Lower lobe of right lung (tissue), 2 donors: ENCODE data around the gene DAB1. TPM values are rescaled to one million over a fixed set of nuclear protein-coding genes. Genes with fewer than 3 reads are reported as not detected.

Experiments used
- ATAC-seq, 2 donors: fragments of 200-7000 bp; cut with Tn5 transposase; one replicate each; pipeline ENCODE4 v1.9.1; 2020 to 2022; ENCODE audit warnings: mild to moderate bottlenecking in 2 of 2, moderate library complexity in 2 of 2
- DNase-seq: peaks from one replicate; pipeline ENCODE4 v3.0.0-alpha.2; 2020
- H3K27ac ChIP-seq: fragments of 200-600 bp; one replicate; pipeline ENCODE4 v1.8.0; 2022
- H3K27me3 ChIP-seq: fragments of 200-600 bp; one replicate; pipeline ENCODE4 v1.8.0; 2022; ENCODE audit warnings: low read depth
- H3K36me3 ChIP-seq: fragments of 200-600 bp; one replicate; pipeline ENCODE4 v1.8.0; 2022; ENCODE audit warnings: mild to moderate bottlenecking
- H3K4me1 ChIP-seq: fragments of 200-600 bp; one replicate; pipeline ENCODE4 v1.8.0; 2022
- H3K4me3 ChIP-seq: fragments of 200-600 bp; one replicate; pipeline ENCODE4 v1.8.0; 2022; ENCODE audit warnings: mild to moderate bottlenecking
- H3K9me3 ChIP-seq: fragments of 200-600 bp; one replicate; pipeline ENCODE4 v1.8.0; 2022
- intact Hi-C: fragments of 100-400 bp; cut with DNase I; formaldehyde crosslinking; loops from one replicate; pipeline ENCODE4 v1.11.0; 2022
- total RNA-seq: library from RNA; stranded (reverse); fragmentation: NEBNext Ultra II Directional; extraction: Animal tissue kit (Norgen Biotek cat#: 25700); gene quantifications from one replicate; pipeline ENCODE4 v1.2.1, GENCODE V29; 2021
- TF ChIP-seq, protein P1 (sequence below): fragments of 200-600 bp; IDR thresholded peaks from one replicate; pipeline ENCODE4 v1.8.0; 2022; ENCODE audit warnings: antibody characterized with exemption, mild to moderate bottlenecking
- donor health status: DM: no; HTN: yes; CAD: no; lungs with severe emphysema.

DAB1 gene
- total RNA-seq, 1 donor from 2014 or later = 1.9 TPM

DNA sequence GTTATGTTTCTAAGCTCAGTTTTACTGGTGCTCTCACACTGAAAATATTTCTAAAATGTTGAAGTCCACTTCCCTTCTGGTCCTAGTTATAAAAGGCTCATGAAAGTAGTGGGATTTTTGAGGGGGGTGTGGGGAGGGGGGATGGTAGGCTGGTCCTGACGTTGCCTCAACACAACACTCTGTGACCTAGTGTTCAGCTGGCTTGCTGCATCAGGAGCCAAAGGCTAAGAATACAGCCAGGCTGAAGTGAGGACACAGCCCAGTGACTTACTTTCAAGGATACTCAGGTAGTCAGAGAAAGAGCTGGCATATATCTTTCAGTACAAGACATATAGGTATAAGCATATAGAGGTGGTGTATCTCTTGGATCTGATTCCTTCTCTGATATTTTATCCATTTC is 306.1 kb downstream of the DAB1 start:
- intact Hi-C loops = no loop called here
- Histone ChIP-seq H3K36me3 (no peaks in the 10 kb centered on the region), H3K27ac (no peak overlapping the region), H3K9me3 (no peaks in the 10 kb centered on the region), H3K27me3 (no peaks in the 10 kb centered on the region), H3K4me3 (no peak overlapping the region), H3K4me1 (peaks cover 9% of the 10 kb centered on the region)
- no peak for DNase-seq
- ATAC-seq = no peak
- TF ChIP-seq, protein P1, sequence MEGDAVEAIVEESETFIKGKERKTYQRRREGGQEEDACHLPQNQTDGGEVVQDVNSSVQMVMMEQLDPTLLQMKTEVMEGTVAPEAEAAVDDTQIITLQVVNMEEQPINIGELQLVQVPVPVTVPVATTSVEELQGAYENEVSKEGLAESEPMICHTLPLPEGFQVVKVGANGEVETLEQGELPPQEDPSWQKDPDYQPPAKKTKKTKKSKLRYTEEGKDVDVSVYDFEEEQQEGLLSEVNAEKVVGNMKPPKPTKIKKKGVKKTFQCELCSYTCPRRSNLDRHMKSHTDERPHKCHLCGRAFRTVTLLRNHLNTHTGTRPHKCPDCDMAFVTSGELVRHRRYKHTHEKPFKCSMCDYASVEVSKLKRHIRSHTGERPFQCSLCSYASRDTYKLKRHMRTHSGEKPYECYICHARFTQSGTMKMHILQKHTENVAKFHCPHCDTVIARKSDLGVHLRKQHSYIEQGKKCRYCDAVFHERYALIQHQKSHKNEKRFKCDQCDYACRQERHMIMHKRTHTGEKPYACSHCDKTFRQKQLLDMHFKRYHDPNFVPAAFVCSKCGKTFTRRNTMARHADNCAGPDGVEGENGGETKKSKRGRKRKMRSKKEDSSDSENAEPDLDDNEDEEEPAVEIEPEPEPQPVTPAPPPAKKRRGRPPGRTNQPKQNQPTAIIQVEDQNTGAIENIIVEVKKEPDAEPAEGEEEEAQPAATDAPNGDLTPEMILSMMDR = no peak

DNA sequence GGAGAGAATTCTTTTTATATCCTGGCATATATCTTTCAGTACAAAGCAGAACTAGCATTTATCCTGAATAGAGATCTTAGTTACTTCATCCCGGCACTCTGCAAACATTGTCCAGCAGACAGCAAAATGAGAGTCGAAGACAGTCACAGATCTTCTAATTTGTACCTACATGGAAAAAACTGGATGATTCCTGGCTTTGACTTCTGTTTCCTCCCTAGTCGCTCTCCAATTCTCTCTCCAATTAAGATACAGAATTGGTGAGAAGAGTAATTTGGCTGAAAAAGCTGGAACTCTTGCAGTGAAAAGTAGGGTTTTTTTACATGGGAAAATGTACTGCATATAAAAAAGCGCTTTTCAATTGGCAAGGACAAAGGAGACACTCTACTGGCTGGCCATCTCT is 307.0 kb downstream of the DAB1 start:
- Histone ChIP-seq H3K4me3 (no peak overlapping the region), H3K27me3 (no peaks in the 10 kb centered on the region), H3K36me3 (no peaks in the 10 kb centered on the region), H3K27ac (no peak overlapping the region), H3K4me1 (peaks cover 9% of the 10 kb centered on the region), H3K9me3 (no peaks in the 10 kb centered on the region)
- no peak for DNase-seq
- TF ChIP-seq, protein P1 = no peak
- ATAC-seq = no peak
- intact Hi-C loops = no loop called here

DNA sequence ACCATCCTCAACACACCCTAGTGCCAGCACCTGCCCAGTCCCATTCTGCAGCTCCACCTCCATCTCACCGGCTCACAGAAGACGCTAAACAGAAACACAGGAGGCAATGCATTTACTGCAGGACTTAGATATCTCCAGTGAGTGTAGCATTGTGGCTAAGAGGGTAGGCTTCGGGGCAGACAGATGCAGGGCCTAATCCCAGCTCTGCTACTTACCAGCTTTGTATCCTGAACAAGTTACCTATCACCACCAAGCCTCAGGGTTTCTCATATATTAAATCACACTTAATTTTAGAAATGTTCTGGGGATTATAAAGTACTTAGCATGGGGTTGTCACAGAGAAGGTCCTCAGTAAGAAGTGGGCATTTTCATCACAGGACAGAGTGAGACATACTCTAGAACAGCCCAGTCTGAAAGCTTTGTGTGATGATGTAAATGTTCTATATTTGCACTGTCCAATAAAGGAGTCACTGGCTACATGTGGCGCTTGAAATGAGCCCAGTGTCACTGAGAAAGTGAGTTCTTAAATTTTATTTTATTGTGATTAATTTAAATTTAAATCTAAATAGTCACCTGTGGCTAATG is 308.7 kb downstream of the DAB1 start:
- no peaks in the 10 kb centered on the region for H3K36me3 ChIP-seq
- H3K4me3 ChIP-seq = no peak overlapping the region
- ATAC-seq (no peak), DNase-seq (no peak)
- no peaks in the 10 kb centered on the region for H3K27me3 ChIP-seq
- intact Hi-C loops = no loop called here
- H3K27ac ChIP-seq = no peak overlapping the region
- TF ChIP-seq, protein P1 = no peak
- H3K4me1 ChIP-seq = peaks cover 9% of the 10 kb centered on the region
- no peaks in the 10 kb centered on the region for H3K9me3 ChIP-seq

DNA sequence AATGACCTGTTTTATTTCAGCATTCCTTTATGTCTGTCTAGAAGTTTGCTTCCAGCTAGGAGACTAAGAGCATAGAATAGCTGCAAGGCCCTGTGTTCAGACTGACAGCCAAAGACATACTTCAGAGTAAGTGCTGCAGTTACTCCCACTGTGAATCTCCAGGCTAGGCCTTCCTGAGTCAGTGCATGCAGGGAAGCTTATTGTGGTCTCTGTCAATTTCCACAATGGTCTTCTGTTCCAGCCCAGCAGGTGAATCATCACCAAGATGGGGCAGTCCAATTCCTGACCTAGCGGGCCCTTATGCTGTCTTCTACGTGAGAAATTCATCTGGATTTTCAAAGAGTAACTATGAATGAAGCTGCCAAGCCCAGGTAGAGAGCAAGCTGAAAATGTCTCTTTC is 311.7 kb downstream of the DAB1 start:
- Histone ChIP-seq H3K4me3 (no peak overlapping the region), H3K27ac (no peak overlapping the region), H3K27me3 (no peaks in the 10 kb centered on the region), H3K36me3 (no peaks in the 10 kb centered on the region), H3K9me3 (no peaks in the 10 kb centered on the region), H3K4me1 (no peaks in the 10 kb centered on the region)
- DNase-seq (no peak), ATAC-seq (no peak)
- intact Hi-C loops = no loop called here
- TF ChIP-seq, protein P1 = no peak

DNA sequence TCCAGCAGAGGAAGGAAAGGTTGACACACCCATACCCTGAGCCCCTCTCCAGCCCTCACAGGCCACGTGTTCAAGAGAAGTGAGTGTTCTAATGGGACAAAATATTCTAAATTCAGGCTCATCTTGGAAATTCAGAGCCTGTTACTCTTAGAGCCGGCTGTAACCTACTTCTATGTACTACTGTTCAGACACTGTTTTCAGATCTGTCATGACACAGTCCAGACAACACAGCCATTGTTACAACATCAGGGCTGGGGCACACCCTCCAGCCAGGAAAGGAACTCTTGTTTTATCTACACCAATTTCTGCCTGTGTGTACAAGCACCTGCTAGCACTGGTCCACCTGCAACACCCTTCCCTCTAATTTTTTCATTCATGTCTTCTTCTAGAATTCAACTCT is 312.7 kb downstream of the DAB1 start:
- no peak overlapping the region for H3K4me3 ChIP-seq
- H3K4me1 ChIP-seq = no peaks in the 10 kb centered on the region
- ATAC-seq (no peak), DNase-seq (no peak)
- intact Hi-C loops = no loop called here
- H3K9me3 ChIP-seq = no peaks in the 10 kb centered on the region
- no peak overlapping the region for H3K27ac ChIP-seq
- no peaks in the 10 kb centered on the region for H3K27me3 ChIP-seq
- H3K36me3 ChIP-seq = no peaks in the 10 kb centered on the region
- TF ChIP-seq, protein P1 = no peak

DNA sequence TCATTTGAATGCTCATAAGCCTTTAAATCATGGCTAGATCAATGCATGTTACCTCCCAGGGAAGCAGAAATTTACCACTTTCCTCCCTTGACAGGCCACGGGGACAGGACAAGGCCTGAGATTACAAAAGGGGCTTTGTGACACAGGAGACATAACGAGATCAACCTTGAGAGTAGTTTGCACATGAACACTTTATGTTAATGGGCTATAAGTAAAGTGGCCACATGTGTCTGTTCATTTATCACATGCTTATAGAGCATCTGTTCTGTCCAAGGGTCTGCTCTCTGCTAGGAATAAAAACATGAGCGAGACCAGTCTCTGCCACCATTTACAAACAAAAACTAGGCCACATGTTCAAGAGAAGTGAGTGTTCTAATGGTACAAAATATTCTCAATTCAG is 314.0 kb downstream of the DAB1 start:
- H3K9me3 ChIP-seq = no peaks in the 10 kb centered on the region
- DNase-seq (no peak), ATAC-seq (no peak)
- no peak overlapping the region for H3K4me3 ChIP-seq
- H3K27me3 ChIP-seq = no peaks in the 10 kb centered on the region
- H3K36me3 ChIP-seq = no peaks in the 10 kb centered on the region
- no peak overlapping the region for H3K27ac ChIP-seq
- intact Hi-C loops = no loop called here
- TF ChIP-seq, protein P1 = no peak
- H3K4me1 ChIP-seq = no peaks in the 10 kb centered on the region
